GM12875 (cell line): Measurements from ENCODE around the gene SEMA5A.

Experiments used
- H3K4me3 ChIP-seq: one replicate; pipeline ENCODE4 v1.5.1; 2011; ENCODE audit warnings: low read depth, low read length, control low read depth
- TF ChIP-seq, protein P1 (sequence below): IDR thresholded peaks from 2 replicates; pipeline ENCODE4 v1.5.1; 2011; ENCODE audit warnings: low read depth, mild to moderate bottlenecking, control low read depth, inconsistent platforms, low read length, moderate library complexity, borderline replicate concordance; ENCODE audit not compliant: insufficient read depth

SEMA5A gene

DNA sequence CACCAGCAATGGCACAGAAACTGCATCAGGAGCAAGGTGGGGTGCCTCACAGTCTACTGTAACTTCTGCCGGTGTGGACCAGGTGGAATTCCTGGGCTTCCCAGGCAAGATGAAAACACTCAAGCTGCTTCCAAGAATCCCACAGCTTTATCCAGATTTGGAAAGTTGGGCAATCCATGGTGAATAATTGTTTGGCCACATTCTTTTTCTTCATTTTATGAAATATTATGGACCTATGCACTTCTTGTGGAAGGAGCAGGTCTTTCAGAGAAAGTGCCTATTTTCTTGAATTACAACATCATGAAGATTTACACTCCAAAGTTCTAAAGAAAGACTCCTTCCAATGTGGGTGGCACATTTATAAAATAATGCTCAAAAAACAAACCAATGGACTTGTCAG, 503.6 kb downstream of the SEMA5A start:
- H3K4me3 ChIP-seq: no peak overlapping the region
- TF ChIP-seq, protein P1, sequence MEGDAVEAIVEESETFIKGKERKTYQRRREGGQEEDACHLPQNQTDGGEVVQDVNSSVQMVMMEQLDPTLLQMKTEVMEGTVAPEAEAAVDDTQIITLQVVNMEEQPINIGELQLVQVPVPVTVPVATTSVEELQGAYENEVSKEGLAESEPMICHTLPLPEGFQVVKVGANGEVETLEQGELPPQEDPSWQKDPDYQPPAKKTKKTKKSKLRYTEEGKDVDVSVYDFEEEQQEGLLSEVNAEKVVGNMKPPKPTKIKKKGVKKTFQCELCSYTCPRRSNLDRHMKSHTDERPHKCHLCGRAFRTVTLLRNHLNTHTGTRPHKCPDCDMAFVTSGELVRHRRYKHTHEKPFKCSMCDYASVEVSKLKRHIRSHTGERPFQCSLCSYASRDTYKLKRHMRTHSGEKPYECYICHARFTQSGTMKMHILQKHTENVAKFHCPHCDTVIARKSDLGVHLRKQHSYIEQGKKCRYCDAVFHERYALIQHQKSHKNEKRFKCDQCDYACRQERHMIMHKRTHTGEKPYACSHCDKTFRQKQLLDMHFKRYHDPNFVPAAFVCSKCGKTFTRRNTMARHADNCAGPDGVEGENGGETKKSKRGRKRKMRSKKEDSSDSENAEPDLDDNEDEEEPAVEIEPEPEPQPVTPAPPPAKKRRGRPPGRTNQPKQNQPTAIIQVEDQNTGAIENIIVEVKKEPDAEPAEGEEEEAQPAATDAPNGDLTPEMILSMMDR: no peak

DNA sequence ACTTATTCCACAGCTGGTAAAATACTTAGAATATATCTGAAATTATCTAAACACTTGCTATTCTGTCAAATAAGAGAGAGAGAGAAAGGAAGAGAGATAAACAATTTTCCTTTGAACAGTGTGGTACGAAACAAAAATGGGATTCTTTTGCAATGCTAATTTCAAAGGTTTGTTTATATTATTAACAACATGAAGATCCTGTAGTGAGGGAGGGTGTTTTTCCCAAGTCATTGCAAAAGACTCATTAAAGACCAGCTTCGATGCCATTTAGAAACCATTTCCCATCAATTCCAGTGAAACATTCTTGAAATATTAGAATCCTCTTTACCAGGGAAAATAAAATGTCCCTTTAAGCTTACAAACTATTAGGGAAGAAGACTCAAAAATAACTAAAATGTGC, 505.4 kb downstream of the SEMA5A start:
- H3K4me3 ChIP-seq: no peak overlapping the region
- TF ChIP-seq, protein P1: no peak

DNA sequence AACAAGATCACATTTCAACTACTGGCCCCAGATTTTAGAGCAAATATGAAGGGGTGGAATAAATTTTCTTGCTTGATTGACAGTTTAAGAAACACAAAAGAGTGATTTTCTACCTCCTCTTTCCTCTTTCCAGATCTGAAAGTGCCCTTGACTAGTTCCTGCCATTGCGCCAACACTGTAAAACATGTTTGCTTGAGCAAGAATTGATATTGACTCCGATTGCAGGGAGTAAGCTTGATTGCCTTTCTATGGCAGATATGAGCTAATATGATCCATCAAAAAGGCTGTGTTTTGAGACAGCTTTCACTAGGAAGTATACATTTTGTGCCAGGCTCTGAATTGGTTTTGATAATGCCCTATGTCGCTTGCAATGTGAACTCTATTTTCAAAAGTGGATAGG, 508.8 kb downstream of the SEMA5A start:
- TF ChIP-seq, protein P1: no peak
- no peak overlapping the region for H3K4me3 ChIP-seq

DNA sequence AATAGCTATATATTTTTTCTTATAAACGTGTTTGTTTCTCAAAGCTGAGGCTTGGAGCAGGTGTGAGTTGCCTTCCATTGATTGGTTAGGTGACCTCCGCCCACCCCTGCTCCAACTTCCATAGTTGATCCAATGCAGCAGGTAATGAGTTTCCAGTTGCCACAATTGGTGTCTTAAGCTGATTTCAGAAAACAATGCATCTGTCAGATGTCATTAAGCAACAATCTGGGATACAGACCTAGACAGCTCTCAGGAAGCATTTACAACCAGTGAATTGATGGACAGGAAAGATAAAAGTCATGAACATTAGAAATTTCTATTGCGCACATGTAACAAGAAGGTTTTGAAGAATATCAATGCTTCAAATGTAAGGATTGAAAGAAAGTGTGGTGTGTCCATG, 510.5 kb downstream of the SEMA5A start:
- H3K4me3 ChIP-seq: no peak overlapping the region
- TF ChIP-seq, protein P1: no peak

DNA sequence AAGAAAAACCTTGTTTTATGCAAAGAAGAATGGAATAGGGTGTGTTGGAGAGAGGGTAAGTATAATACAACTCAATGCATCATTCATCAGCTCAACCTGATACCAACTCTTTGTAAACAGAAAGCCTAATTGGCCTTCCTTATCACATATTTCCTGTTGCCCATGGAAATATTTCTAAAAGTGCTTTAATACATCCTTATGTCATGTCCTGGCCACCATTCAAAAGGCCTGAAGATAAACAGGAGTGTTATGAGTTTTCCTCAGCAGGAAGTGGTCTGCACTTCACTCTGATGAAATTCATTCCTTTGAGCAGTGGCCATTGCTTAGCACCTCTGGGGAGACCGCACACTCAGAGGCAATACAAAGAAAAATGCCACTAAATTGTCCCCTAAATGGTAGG, 511.2 kb downstream of the SEMA5A start:
- TF ChIP-seq, protein P1: no peak
- no peak overlapping the region for H3K4me3 ChIP-seq

DNA sequence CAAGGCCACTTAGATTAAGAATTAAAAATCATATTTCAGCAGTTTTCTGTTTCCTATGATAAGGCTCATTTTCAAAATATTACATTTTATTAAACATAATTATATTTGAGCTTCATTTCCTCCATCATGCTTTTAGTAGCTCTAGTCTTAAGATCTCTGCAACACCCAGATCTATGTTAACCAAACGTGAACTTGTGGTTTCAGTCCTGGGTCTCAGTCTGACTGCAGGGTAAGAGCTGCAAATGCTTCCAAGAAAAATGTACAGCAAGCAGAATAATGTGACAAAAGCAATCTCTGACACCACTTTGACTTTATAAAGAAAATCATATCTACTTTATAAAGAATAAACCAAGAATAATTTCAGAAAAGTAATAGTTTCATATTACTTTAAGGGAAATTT, 512.4 kb downstream of the SEMA5A start:
- TF ChIP-seq, protein P1: no peak
- no peak overlapping the region for H3K4me3 ChIP-seq

DNA sequence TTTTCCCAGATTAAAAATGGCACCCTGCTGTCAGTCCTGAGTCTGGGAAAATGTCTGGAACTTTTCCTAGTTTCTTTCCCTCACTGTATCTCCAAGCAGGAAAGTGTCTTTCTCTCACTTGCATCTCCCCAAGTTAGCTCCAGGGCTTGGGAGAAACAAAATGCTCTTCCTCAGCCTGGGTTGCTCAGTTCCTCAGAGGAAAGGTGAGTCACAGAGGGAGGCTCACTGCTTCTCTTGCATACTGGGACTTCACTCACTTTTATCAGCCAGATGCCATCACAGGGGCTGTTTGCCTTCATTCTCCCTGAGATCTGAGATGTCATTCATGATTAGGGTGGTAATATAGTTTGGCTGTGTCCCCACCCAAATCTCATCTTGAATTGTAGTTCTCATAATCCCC, 519.9 kb downstream of the SEMA5A start:
- no peak overlapping the region for H3K4me3 ChIP-seq
- TF ChIP-seq, protein P1: no peak
